ENCODE results near the gene HMGCS1.

HMGCS1 gene

GRCh38 chr5:43303242-43303641, 10.0 kb downstream of the HMGCS1 start:
- TF ChIP-seq CTCF (IDR thresholded peaks at IDR 0.05; ENCODE audit: borderline replicate concordance, extremely low read depth, low read length, poor library complexity, severe bottlenecking), result no peak
- no peak for TF ChIP-seq EZH2 (IDR thresholded peaks at IDR 0.05; ENCODE audit: borderline replicate concordance, low read depth, low read length, severe bottlenecking)
- Histone ChIP-seq H3K36me3 (ENCODE audit: insufficient read depth, low read length) (peaks cover 89% of the 10 kb centered on the region), H3K4me1 (ENCODE audit: insufficient read depth, low read length) (peaks cover 66% of the 10 kb centered on the region), H3K79me2 (ENCODE audit: insufficient read depth, low read length) (peaks cover 99% of the 10 kb centered on the region), H3K9ac (ENCODE audit: low read depth, low read length) (no peak overlapping the region), H3K4me3 (ENCODE audit: low read depth in 1 of 2, low read length in 2 of 2) (no peak overlapping the region), H3K9me3 (ENCODE audit: insufficient read depth, low read length, severe bottlenecking) (no peaks in the 10 kb centered on the region), H4K20me1 (ENCODE audit: insufficient read depth, low read length) (peaks cover 81% of the 10 kb centered on the region), H3K4me2 (ENCODE audit: insufficient read depth, low read length) (peak overlapping the region; percentile 48), H3K27me3 (ENCODE audit: insufficient read depth, low read length, poor library complexity) (no peaks in the 10 kb centered on the region), H2AFZ (ENCODE audit: low read depth, low read length) (no peak overlapping the region), H3K27ac (ENCODE audit: low read length) (no peak overlapping the region)
- DNase-seq (no peak), ATAC-seq (ENCODE audit: insufficient read depth, low read depth) (no peak)

- Histone ChIP-seq H3K27me3 (ENCODE audit: insufficient read depth, low read length, poor library complexity) (no peaks in the 10 kb centered on the region), H3K4me3 (ENCODE audit: low read depth in 1 of 2, low read length in 2 of 2) (no peak overlapping the region), H2AFZ (ENCODE audit: low read depth, low read length) (no peak overlapping the region), H3K4me2 (ENCODE audit: insufficient read depth, low read length) (peak overlapping the region; percentile 48), H3K27ac (ENCODE audit: low read length) (no peak overlapping the region), H4K20me1 (ENCODE audit: insufficient read depth, low read length) (peaks cover 79% of the 10 kb centered on the region), H3K79me2 (ENCODE audit: insufficient read depth, low read length) (peaks cover 98% of the 10 kb centered on the region), H3K4me1 (ENCODE audit: insufficient read depth, low read length) (peaks cover 59% of the 10 kb centered on the region), H3K36me3 (ENCODE audit: insufficient read depth, low read length) (peaks cover 89% of the 10 kb centered on the region), H3K9ac (ENCODE audit: low read depth, low read length) (no peak overlapping the region), H3K9me3 (ENCODE audit: insufficient read depth, low read length, severe bottlenecking) (no peaks in the 10 kb centered on the region)
- ATAC-seq (ENCODE audit: insufficient read depth, low read depth) (no peak), DNase-seq (no peak)
- no peak for TF ChIP-seq CTCF (IDR thresholded peaks at IDR 0.05; ENCODE audit: borderline replicate concordance, extremely low read depth, low read length, poor library complexity, severe bottlenecking)
- TF ChIP-seq EZH2 (IDR thresholded peaks at IDR 0.05; ENCODE audit: borderline replicate concordance, low read depth, low read length, severe bottlenecking), result no peak
Observed at GRCh38 chr5:43302481-43302880, 10.7 kb downstream of the HMGCS1 start.

- Histone ChIP-seq H2AFZ (ENCODE audit: low read depth, low read length) (no peak overlapping the region), H3K27ac (ENCODE audit: low read length) (no peak overlapping the region), H3K9me3 (ENCODE audit: insufficient read depth, low read length, severe bottlenecking) (no peaks in the 10 kb centered on the region), H3K4me3 (ENCODE audit: low read depth in 1 of 2, low read length in 2 of 2) (no peak overlapping the region), H3K4me1 (ENCODE audit: insufficient read depth, low read length) (peaks cover 51% of the 10 kb centered on the region), H3K79me2 (ENCODE audit: insufficient read depth, low read length) (peaks cover 98% of the 10 kb centered on the region), H3K36me3 (ENCODE audit: insufficient read depth, low read length) (peaks cover 93% of the 10 kb centered on the region), H4K20me1 (ENCODE audit: insufficient read depth, low read length) (peaks cover 78% of the 10 kb centered on the region), H3K4me2 (ENCODE audit: insufficient read depth, low read length) (peak overlapping the region; percentile 48; the same call in 1 of the 2 replicates), H3K27me3 (ENCODE audit: insufficient read depth, low read length, poor library complexity) (no peaks in the 10 kb centered on the region), H3K9ac (ENCODE audit: low read depth, low read length) (no peak overlapping the region)
- DNase-seq, result no peak
- TF ChIP-seq CTCF (IDR thresholded peaks at IDR 0.05; ENCODE audit: borderline replicate concordance, extremely low read depth, low read length, poor library complexity, severe bottlenecking) (no peak), EZH2 (IDR thresholded peaks at IDR 0.05; ENCODE audit: borderline replicate concordance, low read depth, low read length, severe bottlenecking) (no peak)
- ATAC-seq (ENCODE audit: insufficient read depth, low read depth), result no peak
Observed at GRCh38 chr5:43301653-43302091, 11.5 kb downstream of the HMGCS1 start.

- Histone ChIP-seq H3K36me3 (ENCODE audit: insufficient read depth, low read length) (peaks cover 98% of the 10 kb centered on the region), H3K4me3 (ENCODE audit: low read depth in 1 of 2, low read length in 2 of 2) (no peak overlapping the region), H3K27me3 (ENCODE audit: insufficient read depth, low read length, poor library complexity) (no peaks in the 10 kb centered on the region), H3K9me3 (ENCODE audit: insufficient read depth, low read length, severe bottlenecking) (no peaks in the 10 kb centered on the region), H2AFZ (ENCODE audit: low read depth, low read length) (no peak overlapping the region), H4K20me1 (ENCODE audit: insufficient read depth, low read length) (peaks cover 79% of the 10 kb centered on the region), H3K9ac (ENCODE audit: low read depth, low read length) (no peak overlapping the region), H3K4me2 (ENCODE audit: insufficient read depth, low read length) (peak overlapping the region; percentile 20; the same call in 1 of the 2 replicates), H3K27ac (ENCODE audit: low read length) (no peak overlapping the region), H3K4me1 (ENCODE audit: insufficient read depth, low read length) (peaks cover 38% of the 10 kb centered on the region), H3K79me2 (ENCODE audit: insufficient read depth, low read length) (peaks cover 98% of the 10 kb centered on the region)
- DNase-seq (no peak), ATAC-seq (ENCODE audit: insufficient read depth, low read depth) (no peak)
- TF ChIP-seq EZH2 (IDR thresholded peaks at IDR 0.05; ENCODE audit: borderline replicate concordance, low read depth, low read length, severe bottlenecking) (no peak), CTCF (IDR thresholded peaks at IDR 0.05; ENCODE audit: borderline replicate concordance, extremely low read depth, low read length, poor library complexity, severe bottlenecking) (no peak)
Observed at GRCh38 chr5:43300112-43300511, 13.1 kb downstream of the HMGCS1 start.

Data from DND-41 (cell line).